Skin of body (tissue), 3 donors: ENCODE results near the gene ATP13A3. TPM values are rescaled to one million over a fixed set of nuclear protein-coding genes. Genes with fewer than 3 reads are reported as not detected.

Experiments
- DNase-seq: peaks from one replicate; lab custom pipeline; 2025; lab: John Stamatoyannopoulos, UW
- small RNA-seq: library from RNA; depleted of rRNA; stranded (forward); fragments of <200 nt; gene quantifications from one replicate; pipeline ENCODE3, GENCODE V24; 2014; ENCODE audit warnings: low replicate concordance
- total RNA-seq: library from RNA; depleted of rRNA; stranded (reverse); fragments of >200 nt; gene quantifications from one replicate; pipeline ENCODE4 v1.2.3, GENCODE V29; 2014

Gene ATP13A3
- total RNA-seq, 1 donor from 2014 or later = 73.5 TPM

GRCh38 chr3:194374935-194375334 is 111.9 kb downstream of the ATP13A3 start:
- no peak for DNase-seq

GRCh38 chr3:194373899-194374298 is 112.9 kb downstream of the ATP13A3 start:
- DNase-seq = no peak

GRCh38 chr3:194373028-194373427 is 113.8 kb downstream of the ATP13A3 start:
- no peak for DNase-seq

GRCh38 chr3:194370753-194371152 is 116.0 kb downstream of the ATP13A3 start:
- DNase-seq = no peak

- DNase-seq = no peak
Measured at GRCh38 chr3:194369522-194370279, 117.1 kb downstream of the ATP13A3 start, which contains the start of gene LRRC15. Gene LRRC15, minus strand, starts transcription at chr3:194369743. Its CDS starts 8,700 bp downstream, at chr3:194361043.

GRCh38 chr3:194368918-194369317 is 117.9 kb downstream of the ATP13A3 start:
- DNase-seq = no peak

DNA sequence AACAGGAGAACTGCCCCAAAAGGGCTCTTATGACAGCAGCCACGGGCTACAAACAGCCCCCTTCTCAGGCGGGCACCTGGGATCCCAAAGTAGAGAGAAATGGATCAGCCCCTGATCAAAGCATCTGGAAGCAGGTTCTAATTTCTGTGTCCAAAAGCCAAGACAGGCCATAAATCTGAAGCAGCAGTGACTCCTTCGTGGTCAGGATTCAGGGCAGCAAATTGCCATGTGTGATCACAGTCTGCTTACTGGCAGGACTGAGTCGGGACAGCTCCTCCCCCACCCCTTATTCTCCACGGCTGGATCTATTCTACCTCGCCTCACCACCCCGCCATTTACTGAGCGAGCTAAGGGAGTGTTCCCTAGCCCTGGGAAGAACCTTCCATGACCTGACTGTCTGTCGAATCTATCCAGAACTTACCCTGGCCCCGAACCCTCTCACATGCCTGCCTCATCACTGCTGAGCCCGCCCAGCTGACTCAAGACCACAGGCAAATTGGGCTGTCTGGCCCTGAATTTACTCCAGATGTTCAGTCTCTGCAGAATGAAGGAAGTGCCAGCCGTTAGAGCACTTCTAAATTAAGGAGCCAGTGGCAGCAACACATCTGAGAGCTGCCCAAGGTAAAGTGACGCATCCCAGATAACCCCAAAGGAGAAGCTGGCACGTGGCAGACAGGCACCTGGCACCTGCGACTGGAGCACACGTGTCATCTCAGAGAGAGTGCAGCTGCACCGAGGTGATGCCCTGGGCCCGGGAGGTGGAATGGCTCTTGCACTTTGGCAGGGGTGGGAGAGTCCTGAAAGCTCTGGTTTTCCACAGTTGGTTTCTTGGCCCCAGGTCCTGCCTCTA is 118.6 kb downstream of the ATP13A3 start:
- DNase-seq = no peak

GRCh38 chr3:194365978-194366490 is 120.8 kb downstream of the ATP13A3 start:
- DNase-seq = no peak

DNA sequence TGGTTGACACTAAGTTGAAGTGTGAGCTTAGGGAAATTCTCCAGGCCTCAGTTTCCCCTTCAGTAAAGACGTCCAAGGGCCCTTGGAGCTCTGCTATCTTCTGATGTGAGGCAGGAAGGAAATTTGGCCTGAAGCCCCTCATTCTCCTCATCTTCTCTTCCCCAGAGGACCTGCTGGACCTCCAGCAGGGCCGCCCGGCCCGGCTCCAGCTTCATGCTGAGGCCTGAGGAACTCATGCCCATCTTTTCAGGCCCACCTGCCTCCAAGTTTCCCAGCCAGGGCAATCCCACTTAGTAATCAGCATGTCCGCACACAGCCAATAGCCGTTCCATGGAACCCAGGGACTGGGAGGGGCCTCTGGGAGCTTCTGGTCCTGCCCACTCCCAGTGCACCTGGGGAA is 121.3 kb downstream of the ATP13A3 start:
- DNase-seq = no peak

GRCh38 chr3:194364652-194365434 is 122.0 kb downstream of the ATP13A3 start:
- DNase-seq = peak; percentile 86

DNA sequence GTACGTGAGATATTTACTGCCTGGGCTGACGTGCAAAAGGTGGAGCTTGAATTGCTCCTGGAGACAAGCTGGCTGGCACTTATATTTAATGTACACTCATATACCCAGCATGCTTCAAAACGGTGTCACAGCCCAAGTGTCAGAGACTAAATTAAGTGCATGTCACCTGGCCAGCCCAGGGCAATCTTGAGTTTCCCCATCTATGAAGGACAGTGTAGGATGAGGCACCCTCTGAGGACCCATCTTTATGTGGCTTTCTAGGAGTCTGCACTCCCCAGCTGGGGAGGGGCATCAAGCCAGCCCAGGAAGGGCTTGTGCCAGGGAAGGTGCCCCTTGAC is 122.5 kb downstream of the ATP13A3 start:
- DNase-seq = no peak

- no peak for DNase-seq
Measured at GRCh38 chr3:194360568-194360967, 126.2 kb downstream of the ATP13A3 start.

DNA sequence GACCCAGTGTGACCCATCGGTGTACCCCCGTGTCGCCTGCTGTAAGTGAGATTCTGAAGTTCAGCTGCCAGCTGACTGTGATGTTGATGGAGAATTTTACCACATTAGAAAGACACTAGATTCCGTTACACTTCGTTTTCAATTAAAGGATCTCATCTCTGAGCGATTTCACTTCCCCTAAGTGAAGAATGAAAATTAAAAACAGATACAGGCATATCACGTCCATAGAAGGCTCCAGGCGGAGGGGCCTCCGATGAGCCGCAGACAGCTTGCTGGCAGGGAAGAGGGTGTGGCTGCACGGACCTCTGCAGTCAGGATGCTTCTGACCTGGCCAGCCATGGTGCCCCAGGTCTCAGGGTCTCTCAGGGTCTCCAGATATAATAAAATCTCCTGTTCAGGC is 129.1 kb downstream of the ATP13A3 start:
- DNase-seq = peak; percentile 45

DNA sequence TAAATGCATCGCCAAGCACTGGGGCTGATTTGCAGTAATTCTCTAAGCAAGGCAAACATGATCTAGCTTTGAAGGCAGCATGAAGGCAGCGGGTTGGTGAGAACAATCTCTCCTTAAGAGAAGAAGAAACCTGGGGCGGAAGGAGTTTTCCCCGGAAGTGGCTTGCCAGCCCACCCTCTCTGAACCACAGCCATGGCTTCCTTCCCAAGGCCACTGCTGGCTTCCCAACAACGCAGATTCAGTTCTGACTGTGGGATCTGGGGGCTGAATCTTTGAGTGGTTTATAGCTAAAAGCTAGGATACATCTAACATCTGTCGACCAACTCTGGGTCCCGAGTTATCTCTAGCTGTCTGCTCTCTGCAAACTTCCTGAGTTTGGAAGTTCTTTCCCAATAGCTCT is 131.4 kb downstream of the ATP13A3 start:
- DNase-seq = no peak

GRCh38 chr3:194354315-194354714 is 132.5 kb downstream of the ATP13A3 start:
- DNase-seq = no peak

Small RNA genes within 50 kb of the gene (small RNA-seq; reads per million reads assigned to genes)
- gene AC108676.2 (not detected), gene RNU6-1101P (not detected)

Other genes starting within 250 kb of the ATP13A3 start
- gene CPN2, start 135.7 kb downstream of the ATP13A3 start, total RNA-seq = 0.10 TPM
- gene LRRC15, start 117.3 kb downstream of the ATP13A3 start, total RNA-seq = 23.6 TPM
- 0.39 TPM for gene GP5, start 87.7 kb downstream of the ATP13A3 start, total RNA-seq
- 9.9 TPM for gene TMEM44, start 146.4 kb upstream of the ATP13A3 start, total RNA-seq
- 41.4 TPM for gene LSG1, start 185.2 kb upstream of the ATP13A3 start, total RNA-seq
- gene FAM43A, start 198.9 kb upstream of the ATP13A3 start, total RNA-seq = 10.7 TPM